Spleen (tissue), 11 donors: ENCODE data around the gene NPRL2. TPM values are rescaled to one million over a fixed set of nuclear protein-coding genes. Genes with fewer than 3 reads are reported as not detected.

Experiments
- DNase-seq: peaks from one replicate; pipeline ENCODE4 v3.0.0-alpha.2; 2020
- H3K27ac ChIP-seq, 8 donors: fragments of 200-600 bp; sonication (generic) in 7 of 8; 1 replicate in 4 of 8; 2 replicates in 4 of 8; pipeline versions ENCODE4 v1.5.0 to v1.8.0; 2016 to 2021; ENCODE audit warnings: inconsistent platforms in 4 of 8, mild to moderate bottlenecking in 4 of 8, moderate library complexity in 1 of 8
- H3K27me3 ChIP-seq, 7 donors: fragments of 200-600 bp; sonication (generic) in 6 of 7; replicated peaks in 1 of 7; 1 replicate in 4 of 7; 2 replicates in 3 of 7; pipeline versions ENCODE4 v1.5.0 to v1.8.0; 2016 to 2021; ENCODE audit warnings: inconsistent platforms in 3 of 7, mild to moderate bottlenecking in 1 of 7
- H3K36me3 ChIP-seq, 6 donors: fragments of 200-600 bp; sonication (generic) in 5 of 6; 1 replicate in 4 of 6; 2 replicates in 2 of 6; pipeline versions ENCODE4 v1.5.0 to v1.8.0; 2016 to 2021; ENCODE audit warnings: inconsistent platforms in 2 of 6
- H3K4me1 ChIP-seq, 6 donors: fragments of 200-600 bp; sonication (generic) in 5 of 6; 1 replicate in 3 of 6; 2 replicates in 3 of 6; pipeline versions ENCODE4 v1.5.0 to v1.8.0; 2016 to 2021; ENCODE audit warnings: inconsistent platforms in 3 of 6
- H3K4me3 ChIP-seq, 8 donors: fragments of 200-600 bp; sonication (generic) in 7 of 8; 1 replicate in 4 of 8; 2 replicates in 4 of 8; pipeline versions ENCODE4 v1.5.0 to v1.8.0; 2016 to 2021; ENCODE audit warnings: inconsistent platforms in 4 of 8, mild to moderate bottlenecking in 4 of 8, moderate library complexity in 2 of 8
- H3K9me3 ChIP-seq, 8 donors: fragments of 200-600 bp; sonication (generic) in 7 of 8; 1 replicate in 4 of 8; 2 replicates in 4 of 8; pipeline versions ENCODE4 v1.5.0 to v1.8.0; 2016 to 2021; ENCODE audit warnings: inconsistent platforms in 4 of 8
- POLR2A ChIP-seq, 3 donors: fragments of 450-650 bp; IDR thresholded peaks; one replicate each; pipeline ENCODE4 v1.5.1; 2017; ENCODE audit warnings: antibody characterized with exemption in 3 of 3, mild to moderate bottlenecking in 1 of 3
- POLR2AphosphoS5 ChIP-seq, 3 donors: sonication (generic); formaldehyde crosslinking; IDR thresholded peaks; one replicate each; pipeline ENCODE4 v1.5.1; 2017; ENCODE audit warnings: antibody characterized with exemption in 3 of 3
- WGBS, 5 donors: extraction: QIAGEN DNeasy Blood & Tissue Kit in 3 of 5; methylation state at CpG; one replicate each; pipeline versions ENCODE4 v1.1.5 to v1.1.7; 2013 to 2018; 5-methylcytosine and 5-hydroxymethylcytosine counted together
- intact Hi-C: fragments of 100-400 bp; cut with DNase I; formaldehyde crosslinking; loops from one replicate; pipeline ENCODE4 v1.15.0; 2023; ENCODE audit warnings: low total_unique reads
- polyA plus RNA-seq, 3 donors: library from polyadenylated mRNA; stranded (reverse); fragments of 200-250 nt; gene quantifications; one replicate each; pipeline ENCODE4 v1.2.1, GENCODE V29; 2013
- total RNA-seq, 7 donors: library from RNA; depleted of rRNA in 3 of 7; stranded (reverse); fragments of >200 nt in 3 of 7; fragmentation: NEBNext Ultra II Directional in 4 of 7; extraction: Animal tissue kit (Norgen Biotek cat#: 25700) in 4 of 7; gene quantifications; one replicate each; pipeline versions ENCODE4 v1.1.0 to v1.2.1, GENCODE V29; 2016 to 2021
- TF ChIP-seq, protein P1 (sequence below), 11 experiments: fragments of 200-600 bp in 7 of 11; fragments of 450-650 bp in 4 of 11; sonication (generic) in 4 of 11; IDR thresholded peaks in 8 of 11; conservative IDR thresholded peaks in 3 of 11; 1 replicate in 7 of 11; 2 replicates in 4 of 11; pipeline versions ENCODE4 v1.4.0 to v1.8.0; 2016 to 2021; ENCODE audit warnings: antibody characterized with exemption in 11 of 11, inconsistent platforms in 4 of 11, mild to moderate bottlenecking in 1 of 11
- donor health status: healthy with polysubstance abuse.
- donor health status: DM: no; HTN: no; CAD: no; lungs with moderate emphysema.
- donor health status: DM: no; HTN: no; CAD: no.
- donor health status: Bipolar disorder and iron deficiency.
- donor health status: healthy.
- donor health status: DM: no; HTN: no; CAD: no.
- donor health status: DM: yes; HTN: yes; CAD: no.

The NPRL2 gene
- total and polyA plus RNA-seq, 10 donors = 17.8 to 31.2 (median 22.9) TPM

GRCh38 chr3:50297896-50298725, 52.5 kb downstream of the NPRL2 start:
- peak overlapping the region; percentile 84 to 98 (median 94) for H3K27ac ChIP-seq
- TF ChIP-seq POLR2A (IDR thresholded peaks at IDR 0.05) = no peak
- H3K36me3 ChIP-seq = peaks cover 0 to 10% (median 0%) of the 10 kb centered on the region in 6 donors
- H3K27me3 ChIP-seq = no peaks in the 10 kb centered on the region
- 22 to 42% (median 32%) methylated on average over 9 of the region's 9 CpGs for WGBS, 5 donors
- peak overlapping the region; percentile 47 to 90 (median 60) for H3K4me3 ChIP-seq
- H3K4me1 ChIP-seq = peaks cover 19 to 60% (median 41%) of the 10 kb centered on the region in 6 donors
- intact Hi-C loops = no loop called here
- H3K9me3 ChIP-seq = no peaks in the 10 kb centered on the region
- peak; percentile 87 for DNase-seq

DNA sequence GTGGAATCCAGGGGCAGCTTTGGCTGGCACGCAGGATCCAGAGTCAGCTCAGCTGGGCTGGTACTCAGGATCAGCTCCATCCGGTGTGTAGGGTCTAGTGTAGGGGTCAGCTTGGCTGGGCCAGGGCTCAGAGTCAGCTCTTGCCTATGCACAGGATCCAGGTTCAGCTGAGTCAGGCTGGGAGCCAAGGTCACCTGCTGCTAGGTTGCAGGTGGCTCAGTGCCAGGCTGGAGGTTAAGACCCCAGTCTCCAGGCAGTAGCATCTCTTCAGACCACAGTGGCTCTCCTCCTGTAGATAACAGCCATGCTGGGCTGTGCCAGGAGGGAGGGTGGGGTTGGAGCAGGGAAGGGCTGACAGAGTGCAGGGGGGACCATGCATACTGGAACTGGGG, 53.2 kb downstream of the NPRL2 start:
- H3K9me3 ChIP-seq = no peaks in the 10 kb centered on the region
- DNase-seq = peak; percentile 81
- H3K4me3 ChIP-seq = peak overlapping the region in 1 of 8 donors; percentile 90
- 80 to 93% (median 85%) methylated on average over 1 to 2 of the region's 2 CpGs; no CpG with 5 or more reads in 1 of the 5 donors for WGBS, 5 donors
- peaks cover 23 to 61% (median 44%) of the 10 kb centered on the region in 6 donors for H3K4me1 ChIP-seq
- intact Hi-C loops = no loop called here
- TF ChIP-seq POLR2AphosphoS5 (IDR thresholded peaks at IDR 0.05) (no peak), POLR2A (IDR thresholded peaks at IDR 0.05) (no peak)
- TF ChIP-seq, protein P1, sequence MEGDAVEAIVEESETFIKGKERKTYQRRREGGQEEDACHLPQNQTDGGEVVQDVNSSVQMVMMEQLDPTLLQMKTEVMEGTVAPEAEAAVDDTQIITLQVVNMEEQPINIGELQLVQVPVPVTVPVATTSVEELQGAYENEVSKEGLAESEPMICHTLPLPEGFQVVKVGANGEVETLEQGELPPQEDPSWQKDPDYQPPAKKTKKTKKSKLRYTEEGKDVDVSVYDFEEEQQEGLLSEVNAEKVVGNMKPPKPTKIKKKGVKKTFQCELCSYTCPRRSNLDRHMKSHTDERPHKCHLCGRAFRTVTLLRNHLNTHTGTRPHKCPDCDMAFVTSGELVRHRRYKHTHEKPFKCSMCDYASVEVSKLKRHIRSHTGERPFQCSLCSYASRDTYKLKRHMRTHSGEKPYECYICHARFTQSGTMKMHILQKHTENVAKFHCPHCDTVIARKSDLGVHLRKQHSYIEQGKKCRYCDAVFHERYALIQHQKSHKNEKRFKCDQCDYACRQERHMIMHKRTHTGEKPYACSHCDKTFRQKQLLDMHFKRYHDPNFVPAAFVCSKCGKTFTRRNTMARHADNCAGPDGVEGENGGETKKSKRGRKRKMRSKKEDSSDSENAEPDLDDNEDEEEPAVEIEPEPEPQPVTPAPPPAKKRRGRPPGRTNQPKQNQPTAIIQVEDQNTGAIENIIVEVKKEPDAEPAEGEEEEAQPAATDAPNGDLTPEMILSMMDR (IDR thresholded peaks at IDR 0.05 in 8 of 11, conservative IDR thresholded peaks at IDR 0.05 in 3 of 11) = no peak
- peak overlapping the region in 4 of 8 donors; percentile 90 to 98 (median 96) for H3K27ac ChIP-seq
- H3K27me3 ChIP-seq = no peaks in the 10 kb centered on the region
- H3K36me3 ChIP-seq = peaks cover 0 to 10% (median 0%) of the 10 kb centered on the region in 6 donors

Other genes starting within 250 kb of the NPRL2 start
- gene SEMA3F, start 195.5 kb downstream of the NPRL2 start, total RNA-seq = 100 to 1,000 TPM in 3 of 7 donors, 10 to 100 TPM in 4; 56.1 to 205 (median 98.8) TPM
- gene SEMA3F, start 195.5 kb downstream of the NPRL2 start, polyA plus RNA-seq = 10 to 100 TPM; 16.9 to 34.2 (median 31.7) TPM
- under 1 TPM in 2 of 7 donors, not detected in 5; 0.18 to 0.44 TPM for gene GNAT1, start 159.2 kb downstream of the NPRL2 start, total RNA-seq
- under 1 TPM in 1 of 3 donors, not detected in 2; 0.05 TPM for gene GNAT1, start 159.2 kb downstream of the NPRL2 start, polyA plus RNA-seq
- gene SLC38A3, start 145.5 kb downstream of the NPRL2 start, total RNA-seq = not detected
- under 1 TPM in 2 of 3 donors, not detected in 1; 0.02 to 0.07 TPM for gene SLC38A3, start 145.5 kb downstream of the NPRL2 start, polyA plus RNA-seq
- 100 to 1,000 TPM; 276 to 466 (median 385) TPM for gene GNAI2, start 114.6 kb downstream of the NPRL2 start, total RNA-seq
- gene GNAI2, start 114.6 kb downstream of the NPRL2 start, polyA plus RNA-seq = 100 to 1,000 TPM; 147 to 232 (median 170) TPM
- 10 to 100 TPM in 1 of 7 donors, 1 to 10 TPM in 6; 2.2 to 13.9 (median 4.5) TPM for gene SEMA3B, start 81.6 kb downstream of the NPRL2 start, total RNA-seq
- 10 to 100 TPM in 1 of 3 donors, 1 to 10 TPM in 2; 2.7 to 14.5 (median 3.4) TPM for gene SEMA3B, start 81.6 kb downstream of the NPRL2 start, polyA plus RNA-seq
- under 1 TPM in 1 of 7 donors, not detected in 6; 0.46 TPM for gene LSMEM2, start 71.7 kb downstream of the NPRL2 start, total RNA-seq
- gene LSMEM2, start 71.7 kb downstream of the NPRL2 start, polyA plus RNA-seq = under 1 TPM; 0.06 to 0.29 (median 0.20) TPM
- gene IFRD2, start 58.3 kb downstream of the NPRL2 start, total RNA-seq = 10 to 100 TPM; 40.2 to 67.6 (median 48.0) TPM
- gene IFRD2, start 58.3 kb downstream of the NPRL2 start, polyA plus RNA-seq = 10 to 100 TPM; 58.4 to 76.7 (median 74.8) TPM
- gene HYAL3, start 51.4 kb downstream of the NPRL2 start, total RNA-seq = 1 to 10 TPM in 6 of 7 donors, under 1 TPM in 1; 0.73 to 3.8 (median 2.7) TPM
- 1 to 10 TPM; 1.4 to 2.4 (median 2.1) TPM for gene HYAL3, start 51.4 kb downstream of the NPRL2 start, polyA plus RNA-seq
- gene NAA80, start 51.4 kb downstream of the NPRL2 start, total RNA-seq = 10 to 100 TPM in 6 of 7 donors, 1 to 10 TPM in 1; 7.8 to 15.1 (median 11.8) TPM
- gene NAA80, start 51.4 kb downstream of the NPRL2 start, polyA plus RNA-seq = 10 to 100 TPM; 12.4 to 15.5 (median 15.2) TPM
- 100 to 1,000 TPM in 5 of 7 donors, 10 to 100 TPM in 2; 46.8 to 172 (median 122) TPM for gene HYAL1, start 47.2 kb downstream of the NPRL2 start, total RNA-seq
- gene HYAL1, start 47.2 kb downstream of the NPRL2 start, polyA plus RNA-seq = 10 to 100 TPM; 18.2 to 49.4 (median 46.6) TPM
- gene HYAL2, start 28.0 kb downstream of the NPRL2 start, total RNA-seq = 100 to 1,000 TPM; 192 to 746 (median 523) TPM
- gene HYAL2, start 28.0 kb downstream of the NPRL2 start, polyA plus RNA-seq = 100 to 1,000 TPM; 108 to 155 (median 123) TPM
- 10 to 100 TPM; 19.4 to 33.6 (median 24.4) TPM for gene TUSC2, start 22.6 kb downstream of the NPRL2 start, total RNA-seq
- 10 to 100 TPM; 20.6 to 36.5 (median 34.4) TPM for gene TUSC2, start 22.6 kb downstream of the NPRL2 start, polyA plus RNA-seq
- 100 to 1,000 TPM in 1 of 7 donors, 10 to 100 TPM in 6; 48.3 to 113 (median 63.3) TPM for gene RASSF1, start 9.9 kb downstream of the NPRL2 start, total RNA-seq
- 10 to 100 TPM; 59.3 to 83.7 (median 81.4) TPM for gene RASSF1, start 9.9 kb downstream of the NPRL2 start, polyA plus RNA-seq
- 1 to 10 TPM in 3 of 7 donors, under 1 TPM in 3, not detected in 1; 0.60 to 2.2 (median 1.1) TPM for gene ZMYND10, start 5.0 kb downstream of the NPRL2 start, total RNA-seq
- gene ZMYND10, start 5.0 kb downstream of the NPRL2 start, polyA plus RNA-seq = 1 to 10 TPM in 2 of 3 donors, under 1 TPM in 1; 0.56 to 2.1 (median 1.6) TPM
- gene CYB561D2, start 87 bp upstream of the NPRL2 start, total RNA-seq = 10 to 100 TPM; 18.7 to 33.7 (median 24.9) TPM
- 10 to 100 TPM; 26.8 to 35.2 (median 27.2) TPM for gene CYB561D2, start 87 bp upstream of the NPRL2 start, polyA plus RNA-seq
- 10 to 100 TPM; 22.6 to 49.2 (median 35.1) TPM for gene TMEM115, start 8.7 kb upstream of the NPRL2 start, total RNA-seq
- 10 to 100 TPM; 14.0 to 22.1 (median 17.2) TPM for gene TMEM115, start 8.7 kb upstream of the NPRL2 start, polyA plus RNA-seq
- gene CACNA2D2, start 152.9 kb upstream of the NPRL2 start, total RNA-seq = 1 to 10 TPM in 6 of 7 donors, under 1 TPM in 1; 0.85 to 3.2 (median 1.4) TPM
- under 1 TPM; 0.24 to 0.64 (median 0.26) TPM for gene CACNA2D2, start 152.9 kb upstream of the NPRL2 start, polyA plus RNA-seq
- 10 to 100 TPM in 1 of 7 donors, 1 to 10 TPM in 6; 3.2 to 12.2 (median 5.8) TPM for gene C3orf18, start 217.0 kb upstream of the NPRL2 start, total RNA-seq
- 1 to 10 TPM; 2.3 to 4.6 (median 3.5) TPM for gene C3orf18, start 217.0 kb upstream of the NPRL2 start, polyA plus RNA-seq
- 10 to 100 TPM in 6 of 7 donors, 1 to 10 TPM in 1; 7.6 to 22.5 (median 18.9) TPM for gene HEMK1, start 218.7 kb upstream of the NPRL2 start, total RNA-seq
- 10 to 100 TPM; 25.1 to 45.2 (median 41.1) TPM for gene HEMK1, start 218.7 kb upstream of the NPRL2 start, polyA plus RNA-seq